ENCODE results near the gene CNTN1. TPM values are rescaled to one million over a fixed set of nuclear protein-coding genes. Genes with fewer than 3 reads are reported as not detected.

The CNTN1 gene
- total and polyA plus RNA-seq, 2 experiments from 2014 or later, result 0.58 to 2.4 TPM

GRCh38 chr12:40697566-40698259 lies 5.5 kb downstream of the CNTN1 start:
- H3K36me3 ChIP-seq (replicated peaks; ENCODE audit: insufficient read depth, low read depth), result no peaks in the 10 kb centered on the region
- no peaks in the 10 kb centered on the region for H3K79me2 ChIP-seq
- no peak for TF ChIP-seq EZH2 (IDR thresholded peaks at IDR 0.05; ENCODE audit: borderline replicate concordance)
- H3K4me3 ChIP-seq, result no peak overlapping the region
- WGBS (ENCODE audit: low lambda C conversion rate, missing lambda C conversion rate), result 67% methylated on average over 5 of the region's 6 CpGs
- H2AFZ ChIP-seq, result no peak overlapping the region
- no peak overlapping the region for H3K27ac ChIP-seq
- no peak for DNase-seq (ENCODE audit: low spot score)
- no peaks in the 10 kb centered on the region for H3K9me2 ChIP-seq (replicated peaks; ENCODE audit: insufficient read depth)
- H3K9me3 ChIP-seq (ENCODE audit: low read depth), result no peaks in the 10 kb centered on the region
- no peaks in the 10 kb centered on the region for H4K20me1 ChIP-seq (ENCODE audit: insufficient read depth, poor library complexity, severe bottlenecking)
- H3K4me1 ChIP-seq (ENCODE audit: insufficient read depth), result no peaks in the 10 kb centered on the region
- H3K4me2 ChIP-seq, result no peak overlapping the region
- peaks cover 37% of the 10 kb centered on the region for H3K27me3 ChIP-seq

GRCh38 chr12:40701756-40702155 lies 9.5 kb downstream of the CNTN1 start:
- DNase-seq (ENCODE audit: low spot score), result no peak
- H3K36me3 ChIP-seq (replicated peaks; ENCODE audit: insufficient read depth, low read depth), result no peaks in the 10 kb centered on the region
- H2AFZ ChIP-seq, result no peak overlapping the region
- H3K4me3 ChIP-seq, result no peak overlapping the region
- no peak overlapping the region for H3K4me2 ChIP-seq
- H3K9me3 ChIP-seq (ENCODE audit: low read depth), result no peaks in the 10 kb centered on the region
- WGBS (ENCODE audit: low lambda C conversion rate, missing lambda C conversion rate), result 96% methylated on average over 4 of the region's 4 CpGs
- H3K27ac ChIP-seq, result no peak overlapping the region
- H3K27me3 ChIP-seq, result no peaks in the 10 kb centered on the region
- TF ChIP-seq EZH2 (IDR thresholded peaks at IDR 0.05; ENCODE audit: borderline replicate concordance) (no peak), EZH2phosphoT487 (IDR thresholded peaks at IDR 0.05; ENCODE audit: low read depth, severe bottlenecking, unreplicated experiment) (no peak), CTCF (IDR thresholded peaks at IDR 0.05; ENCODE audit: poor library complexity) (no peak)
- no peaks in the 10 kb centered on the region for H4K20me1 ChIP-seq (ENCODE audit: insufficient read depth, poor library complexity, severe bottlenecking)
- H3K9me2 ChIP-seq (replicated peaks; ENCODE audit: insufficient read depth), result no peaks in the 10 kb centered on the region
- no peaks in the 10 kb centered on the region for H3K4me1 ChIP-seq (ENCODE audit: insufficient read depth)
- no peaks in the 10 kb centered on the region for H3K79me2 ChIP-seq

- H3K27me3 ChIP-seq, result no peaks in the 10 kb centered on the region
- no peaks in the 10 kb centered on the region for H3K4me1 ChIP-seq (ENCODE audit: insufficient read depth)
- H2AFZ ChIP-seq, result no peak overlapping the region
- H3K4me3 ChIP-seq, result no peak overlapping the region
- H3K9me3 ChIP-seq (ENCODE audit: low read depth), result no peaks in the 10 kb centered on the region
- no peak for DNase-seq (ENCODE audit: low spot score)
- H3K9me2 ChIP-seq (replicated peaks; ENCODE audit: insufficient read depth), result no peaks in the 10 kb centered on the region
- no peaks in the 10 kb centered on the region for H4K20me1 ChIP-seq (ENCODE audit: insufficient read depth, poor library complexity, severe bottlenecking)
- H3K27ac ChIP-seq, result no peak overlapping the region
- H3K79me2 ChIP-seq, result no peaks in the 10 kb centered on the region
- no peak overlapping the region for H3K4me2 ChIP-seq
- no peaks in the 10 kb centered on the region for H3K36me3 ChIP-seq (replicated peaks; ENCODE audit: insufficient read depth, low read depth)
- TF ChIP-seq CTCF (IDR thresholded peaks at IDR 0.05; ENCODE audit: poor library complexity), result no peak
- TF ChIP-seq EZH2 (IDR thresholded peaks at IDR 0.05; ENCODE audit: borderline replicate concordance), result no peak
- TF ChIP-seq EZH2phosphoT487 (IDR thresholded peaks at IDR 0.05; ENCODE audit: low read depth, severe bottlenecking, unreplicated experiment), result no peak
These were observed 18.9 kb downstream of the CNTN1 start for GRCh38 chr12:40711121-40711520.

GRCh38 chr12:40714636-40715035 lies 22.4 kb downstream of the CNTN1 start:
- no peaks in the 10 kb centered on the region for H3K79me2 ChIP-seq
- H3K27me3 ChIP-seq, result no peaks in the 10 kb centered on the region
- no peak overlapping the region for H2AFZ ChIP-seq
- H3K4me2 ChIP-seq, result no peak overlapping the region
- H4K20me1 ChIP-seq (ENCODE audit: insufficient read depth, poor library complexity, severe bottlenecking), result no peaks in the 10 kb centered on the region
- no peaks in the 10 kb centered on the region for H3K4me1 ChIP-seq (ENCODE audit: insufficient read depth)
- H3K9me3 ChIP-seq (ENCODE audit: low read depth), result no peaks in the 10 kb centered on the region
- no peak for DNase-seq (ENCODE audit: low spot score)
- TF ChIP-seq EZH2 (IDR thresholded peaks at IDR 0.05; ENCODE audit: borderline replicate concordance) (no peak), EZH2phosphoT487 (IDR thresholded peaks at IDR 0.05; ENCODE audit: low read depth, severe bottlenecking, unreplicated experiment) (no peak), CTCF (IDR thresholded peaks at IDR 0.05; ENCODE audit: poor library complexity) (no peak)
- no peaks in the 10 kb centered on the region for H3K9me2 ChIP-seq (replicated peaks; ENCODE audit: insufficient read depth)
- H3K36me3 ChIP-seq (replicated peaks; ENCODE audit: insufficient read depth, low read depth), result no peaks in the 10 kb centered on the region
- no peak overlapping the region for H3K27ac ChIP-seq
- H3K4me3 ChIP-seq, result no peak overlapping the region
- 70% methylated on average over 1 of the region's 1 CpG for WGBS (ENCODE audit: low lambda C conversion rate, missing lambda C conversion rate)

Measured in hepatocyte (in vitro differentiated cells).